Spinal cord (tissue), 10 donors: ENCODE measurements around the gene TNFRSF1A. TPM values are rescaled to one million over a fixed set of nuclear protein-coding genes. Genes with fewer than 3 reads are reported as not detected.

Experiments
- DNase-seq, 6 donors: peaks; one replicate each; pipeline versions ENCODE4 v3.0.0 to v3.0.0-alpha.2; 2013 to 2015; ENCODE audit warnings: low spot score in 6 of 6, low read depth in 4 of 6
- H3K27ac ChIP-seq: one replicate; pipeline ENCODE4 v1.5.1; 2013; ENCODE audit warnings: low read depth, low read length, control low read depth
- H3K27me3 ChIP-seq: one replicate; pipeline ENCODE4 v1.6.1; 2013; ENCODE audit warnings: low read length; ENCODE audit not compliant: control insufficient read depth, insufficient read depth
- H3K36me3 ChIP-seq: one replicate; pipeline ENCODE4 v1.6.1; 2013; ENCODE audit warnings: low read length; ENCODE audit not compliant: control insufficient read depth, insufficient read depth
- H3K4me1 ChIP-seq: one replicate; pipeline ENCODE4 v1.6.1; 2013; ENCODE audit warnings: low read length; ENCODE audit not compliant: control insufficient read depth, insufficient read depth
- H3K4me3 ChIP-seq: one replicate; pipeline ENCODE4 v1.5.1; 2013; ENCODE audit warnings: low read depth, low read length, control low read depth
- H3K9me3 ChIP-seq: one replicate; pipeline ENCODE4 v1.6.1; 2013; ENCODE audit warnings: low read length; ENCODE audit not compliant: control insufficient read depth, insufficient read depth
- WGBS: methylation state at CpG from one replicate; pipeline ENCODE4 v1.1.5; 2013; ENCODE audit warnings: missing lambda C conversion rate; ENCODE audit not compliant: insufficient coverage; 5-methylcytosine and 5-hydroxymethylcytosine counted together
- polyA plus RNA-seq, 2 donors: library from polyadenylated mRNA; unstranded; fragments of 120-200 nt; gene quantifications; one replicate each; pipeline ENCODE4 v1.2.1, GENCODE V29; 2013; ENCODE audit not compliant: insufficient read length in 2 of 2
- total RNA-seq, 2 donors: library from RNA; depleted of rRNA in 1 of 2; stranded (reverse); fragments of 120-200 nt in 1 of 2; fragments of >200 nt in 1 of 2; gene quantifications; one replicate each; pipeline versions ENCODE4 v1.2.3 to v1.2.4, GENCODE V29; 2013 to 2014
- donor health status: healthy.

Gene TNFRSF1A
- total and polyA plus RNA-seq, 4 donors: 38.1 to 62.4 (median 55.6) TPM

GRCh38 chr12:6374786-6375160 lies 32.9 kb upstream of the TNFRSF1A start:
- H3K36me3 ChIP-seq: no peaks in the 10 kb centered on the region
- no peaks in the 10 kb centered on the region for H3K9me3 ChIP-seq
- no peak for DNase-seq
- WGBS: 62% methylated on average over 7 of the region's 7 CpGs
- no peak overlapping the region for H3K4me3 ChIP-seq
- no peak overlapping the region for H3K27ac ChIP-seq
- peaks cover 28% of the 10 kb centered on the region for H3K27me3 ChIP-seq
- peaks cover 20% of the 10 kb centered on the region for H3K4me1 ChIP-seq

- no peak overlapping the region for H3K27ac ChIP-seq
- H3K9me3 ChIP-seq: no peaks in the 10 kb centered on the region
- no peak overlapping the region for H3K4me3 ChIP-seq
- no peaks in the 10 kb centered on the region for H3K36me3 ChIP-seq
- peaks cover 28% of the 10 kb centered on the region for H3K27me3 ChIP-seq
- no peak for DNase-seq
- H3K4me1 ChIP-seq: peaks cover 20% of the 10 kb centered on the region
- WGBS: 68% methylated on average over 23 of the region's 24 CpGs
Observed at GRCh38 chr12:6374028-6374785, 32.3 kb upstream of the TNFRSF1A start.

- DNase-seq: no peak
- Histone ChIP-seq H3K4me3 (no peak overlapping the region), H3K9me3 (no peaks in the 10 kb centered on the region), H3K27me3 (peaks cover 28% of the 10 kb centered on the region), H3K36me3 (no peaks in the 10 kb centered on the region), H3K4me1 (peaks cover 20% of the 10 kb centered on the region), H3K27ac (no peak overlapping the region)
- 67% methylated on average over 14 of the region's 14 CpGs for WGBS
Observed at GRCh38 chr12:6373022-6373787, 31.3 kb upstream of the TNFRSF1A start.

GRCh38 chr12:6372403-6373003 lies 30.6 kb upstream of the TNFRSF1A start:
- H3K4me1 ChIP-seq: peaks cover 20% of the 10 kb centered on the region
- WGBS: 53% methylated on average over 3 of the region's 8 CpGs
- peak in 1 of 6 donors; percentile 15 for DNase-seq
- no peak overlapping the region for H3K27ac ChIP-seq
- H3K36me3 ChIP-seq: no peaks in the 10 kb centered on the region
- no peak overlapping the region for H3K4me3 ChIP-seq
- H3K27me3 ChIP-seq: peaks cover 25% of the 10 kb centered on the region
- H3K9me3 ChIP-seq: no peaks in the 10 kb centered on the region

- no peaks in the 10 kb centered on the region for H3K36me3 ChIP-seq
- no peaks in the 10 kb centered on the region for H3K9me3 ChIP-seq
- H3K27ac ChIP-seq: no peak overlapping the region
- no peak overlapping the region for H3K4me3 ChIP-seq
- H3K4me1 ChIP-seq: peaks cover 13% of the 10 kb centered on the region
- peaks cover 20% of the 10 kb centered on the region for H3K27me3 ChIP-seq
- DNase-seq: no peak
- WGBS: 46% methylated on average over 7 of the region's 15 CpGs
Observed at GRCh38 chr12:6370994-6371754, 29.3 kb upstream of the TNFRSF1A start.

GRCh38 chr12:6370576-6370935 lies 28.7 kb upstream of the TNFRSF1A start:
- Histone ChIP-seq H3K9me3 (no peaks in the 10 kb centered on the region), H3K4me3 (no peak overlapping the region), H3K27me3 (peaks cover 19% of the 10 kb centered on the region), H3K4me1 (peaks cover 10% of the 10 kb centered on the region), H3K27ac (no peak overlapping the region), H3K36me3 (no peaks in the 10 kb centered on the region)
- no peak for DNase-seq
- 71% methylated on average over 3 of the region's 4 CpGs for WGBS

- H3K4me3 ChIP-seq: no peak overlapping the region
- WGBS: 81% methylated on average over 8 of the region's 9 CpGs
- H3K27me3 ChIP-seq: peaks cover 14% of the 10 kb centered on the region
- peaks cover 5% of the 10 kb centered on the region for H3K4me1 ChIP-seq
- no peak for DNase-seq
- H3K9me3 ChIP-seq: no peaks in the 10 kb centered on the region
- H3K27ac ChIP-seq: no peak overlapping the region
- H3K36me3 ChIP-seq: no peaks in the 10 kb centered on the region
Observed at GRCh38 chr12:6369916-6370575, 28.2 kb upstream of the TNFRSF1A start.

- Histone ChIP-seq H3K4me1 (peaks cover 5% of the 10 kb centered on the region), H3K27me3 (peaks cover 6% of the 10 kb centered on the region), H3K4me3 (no peak overlapping the region), H3K27ac (no peak overlapping the region), H3K36me3 (no peaks in the 10 kb centered on the region), H3K9me3 (no peaks in the 10 kb centered on the region)
- WGBS: 95% methylated on average over 7 of the region's 9 CpGs
- DNase-seq: no peak
Observed at GRCh38 chr12:6368906-6369525, 27.1 kb upstream of the TNFRSF1A start.
